H1 (cell line): ENCODE measurements around the gene SH2D7.

Source experiments
- POLR2A ChIP-seq, 2 experiments: IDR thresholded peaks; 1 replicate in 1 of 2; 2 replicates in 1 of 2; pipeline ENCODE4 v1.6.1; 2011; ENCODE audit warnings: low read depth in 2 of 2, low read length in 2 of 2, mild to moderate bottlenecking in 2 of 2; ENCODE audit errors: control extremely low read depth in 1 of 2
- RAD21 ChIP-seq, 2 experiments: IDR thresholded peaks in 1 of 2; conservative IDR thresholded peaks in 1 of 2; 2 replicates each; pipeline ENCODE4 v1.6.1; 2011; ENCODE audit warnings: low read depth in 2 of 2, low read length in 2 of 2, improper control_type of control experiment in 1 of 2, inconsistent platforms in 1 of 2, mild to moderate bottlenecking in 1 of 2, moderate library complexity in 1 of 2
- TCF12 ChIP-seq: IDR thresholded peaks from 2 replicates; pipeline ENCODE4 v1.6.1; 2011; ENCODE audit warnings: low read depth, mild to moderate bottlenecking, low read length
- TF ChIP-seq, protein P1 (sequence below), 3 experiments: IDR thresholded peaks; 1 replicate in 2 of 3; 2 replicates in 1 of 3; pipeline versions ENCODE4 v1.5.1 to v1.6.1; 2011; ENCODE audit warnings: low read length in 3 of 3, mild to moderate bottlenecking in 3 of 3, inconsistent platforms in 2 of 3, low read depth in 1 of 3, moderate library complexity in 1 of 3; ENCODE audit not compliant: insufficient read depth in 1 of 3; ENCODE audit errors: control extremely low read depth in 1 of 3

DNA sequence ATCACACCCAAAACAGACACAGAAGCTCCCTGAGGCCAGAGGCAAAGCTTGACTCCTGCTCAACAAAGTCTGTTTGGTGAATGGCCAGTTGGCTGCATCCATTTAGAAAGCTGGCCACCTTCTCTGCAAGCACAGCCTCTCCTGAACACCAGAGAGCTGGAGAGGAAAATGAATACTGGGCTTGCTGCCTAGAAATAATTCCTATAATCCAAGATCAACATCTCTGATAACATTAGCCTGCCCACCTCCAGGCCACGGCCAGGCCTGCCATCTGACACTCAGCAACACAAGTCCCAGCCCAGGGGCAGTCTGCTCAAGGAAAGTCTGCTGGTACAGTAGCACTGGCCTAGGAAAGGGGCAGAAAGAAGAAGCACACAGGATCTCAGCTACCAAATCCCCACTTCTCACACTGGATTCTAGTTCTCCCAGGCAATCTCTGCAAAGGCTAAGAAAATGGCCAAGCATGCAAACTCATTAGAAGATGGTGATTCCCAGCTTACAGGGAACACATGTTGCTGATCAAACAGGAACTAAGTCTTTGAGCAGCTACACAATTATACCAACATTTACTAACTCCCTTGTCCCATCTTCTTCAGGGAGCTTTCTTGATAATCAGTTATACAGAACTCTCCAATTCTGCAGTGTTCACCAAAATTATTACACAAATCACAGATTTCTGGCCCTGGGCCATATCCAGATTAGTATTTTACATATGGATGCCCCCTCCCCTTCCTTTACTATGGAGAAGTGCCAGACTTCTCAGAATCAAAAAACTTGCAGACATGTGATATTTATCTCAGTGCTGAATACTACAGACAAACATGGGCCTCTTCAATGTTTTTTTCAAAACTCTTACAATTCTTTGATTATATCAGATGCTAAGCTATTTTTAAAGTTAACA is 24.8 kb upstream of the SH2D7 start:
- TF ChIP-seq POLR2A (IDR thresholded peaks at IDR 0.05; ENCODE audit: control extremely low read depth in 1 of 2, low read depth in 2 of 2, low read length in 2 of 2) (no peak), RAD21 (IDR thresholded peaks at IDR 0.05 in 1 of 2, conservative IDR thresholded peaks at IDR 0.05 in 1 of 2; ENCODE audit: low read depth in 2 of 2, low read length in 2 of 2) (no peak), TCF12 (no peak)
- TF ChIP-seq, protein P1, sequence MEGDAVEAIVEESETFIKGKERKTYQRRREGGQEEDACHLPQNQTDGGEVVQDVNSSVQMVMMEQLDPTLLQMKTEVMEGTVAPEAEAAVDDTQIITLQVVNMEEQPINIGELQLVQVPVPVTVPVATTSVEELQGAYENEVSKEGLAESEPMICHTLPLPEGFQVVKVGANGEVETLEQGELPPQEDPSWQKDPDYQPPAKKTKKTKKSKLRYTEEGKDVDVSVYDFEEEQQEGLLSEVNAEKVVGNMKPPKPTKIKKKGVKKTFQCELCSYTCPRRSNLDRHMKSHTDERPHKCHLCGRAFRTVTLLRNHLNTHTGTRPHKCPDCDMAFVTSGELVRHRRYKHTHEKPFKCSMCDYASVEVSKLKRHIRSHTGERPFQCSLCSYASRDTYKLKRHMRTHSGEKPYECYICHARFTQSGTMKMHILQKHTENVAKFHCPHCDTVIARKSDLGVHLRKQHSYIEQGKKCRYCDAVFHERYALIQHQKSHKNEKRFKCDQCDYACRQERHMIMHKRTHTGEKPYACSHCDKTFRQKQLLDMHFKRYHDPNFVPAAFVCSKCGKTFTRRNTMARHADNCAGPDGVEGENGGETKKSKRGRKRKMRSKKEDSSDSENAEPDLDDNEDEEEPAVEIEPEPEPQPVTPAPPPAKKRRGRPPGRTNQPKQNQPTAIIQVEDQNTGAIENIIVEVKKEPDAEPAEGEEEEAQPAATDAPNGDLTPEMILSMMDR (IDR thresholded peaks at IDR 0.05; ENCODE audit: control extremely low read depth in 1 of 3, insufficient read depth in 1 of 3, low read depth in 1 of 3, low read length in 3 of 3), result no peak
